ENCODE data around the gene MTF2.

Gene MTF2

GRCh38 chr1:93051961-93052360 lies 27.1 kb upstream of the MTF2 start:
- Histone ChIP-seq H3K4me1 (ENCODE audit: control insufficient read depth in 1 of 2, insufficient read depth in 1 of 2, low read depth in 1 of 2, low read length in 1 of 2) (no peaks in the 10 kb centered on the region), H3K9me3 (no peaks in the 10 kb centered on the region), H3K36me3 (no peaks in the 10 kb centered on the region), H3K27me3 (peaks cover 12% of the 10 kb centered on the region), H3K27ac (no peak overlapping the region), H3K4me3 (ENCODE audit: low read depth in 1 of 2, low read length in 1 of 2) (no peak overlapping the region)
- no peak for TF ChIP-seq CTCF (IDR thresholded peaks at IDR 0.05)

GRCh38 chr1:93056214-93056613 lies 22.9 kb upstream of the MTF2 start:
- no peak overlapping the region for H3K4me3 ChIP-seq (ENCODE audit: low read depth in 1 of 2, low read length in 1 of 2)
- no peak for TF ChIP-seq CTCF (IDR thresholded peaks at IDR 0.05)
- peaks cover 47% of the 10 kb centered on the region for H3K27me3 ChIP-seq
- no peaks in the 10 kb centered on the region for H3K4me1 ChIP-seq (ENCODE audit: control insufficient read depth in 1 of 2, insufficient read depth in 1 of 2, low read depth in 1 of 2, low read length in 1 of 2)
- no peaks in the 10 kb centered on the region for H3K9me3 ChIP-seq
- no peak overlapping the region for H3K27ac ChIP-seq
- H3K36me3 ChIP-seq, result no peaks in the 10 kb centered on the region

- H3K9me3 ChIP-seq, result no peaks in the 10 kb centered on the region
- peaks cover 47% of the 10 kb centered on the region for H3K27me3 ChIP-seq
- no peak overlapping the region for H3K4me3 ChIP-seq (ENCODE audit: low read depth in 1 of 2, low read length in 1 of 2)
- H3K36me3 ChIP-seq, result no peaks in the 10 kb centered on the region
- no peak overlapping the region for H3K27ac ChIP-seq
- no peaks in the 10 kb centered on the region for H3K4me1 ChIP-seq (ENCODE audit: control insufficient read depth in 1 of 2, insufficient read depth in 1 of 2, low read depth in 1 of 2, low read length in 1 of 2)
- TF ChIP-seq CTCF (IDR thresholded peaks at IDR 0.05), result no peak
Measured at GRCh38 chr1:93056649-93057048, 22.4 kb upstream of the MTF2 start.

GRCh38 chr1:93061895-93062792 lies 16.9 kb upstream of the MTF2 start:
- TF ChIP-seq CTCF (IDR thresholded peaks at IDR 0.05), result no peak
- Histone ChIP-seq H3K27ac (no peak overlapping the region), H3K36me3 (no peaks in the 10 kb centered on the region), H3K4me3 (ENCODE audit: low read depth in 1 of 2, low read length in 1 of 2) (no peak overlapping the region), H3K4me1 (ENCODE audit: control insufficient read depth in 1 of 2, insufficient read depth in 1 of 2, low read depth in 1 of 2, low read length in 1 of 2) (no peaks in the 10 kb centered on the region), H3K27me3 (peaks cover 33% of the 10 kb centered on the region), H3K9me3 (no peaks in the 10 kb centered on the region)

- Histone ChIP-seq H3K4me3 (ENCODE audit: low read depth in 1 of 2, low read length in 1 of 2) (no peak overlapping the region), H3K36me3 (no peaks in the 10 kb centered on the region), H3K9me3 (no peaks in the 10 kb centered on the region), H3K27me3 (no peaks in the 10 kb centered on the region), H3K27ac (no peak overlapping the region), H3K4me1 (ENCODE audit: control insufficient read depth in 1 of 2, insufficient read depth in 1 of 2, low read depth in 1 of 2, low read length in 1 of 2) (peaks cover 21 to 26% of the 10 kb centered on the region in 2 experiments)
- TF ChIP-seq CTCF (IDR thresholded peaks at IDR 0.05), result no peak
Measured at GRCh38 chr1:93076268-93076667, 2.8 kb upstream of the MTF2 start.

Data from neutrophil (primary cell).